HG02623 (cell line): ENCODE results near the gene OR56A4.
"Not testable (repeated sequence)": the region's sequence is repeated elsewhere in the genome, so short reads cannot be mapped to it uniquely, and the experiment has no call there.

ENCODE experiments used
- ATAC-seq: cut with Tn5 transposase; IDR thresholded peaks from one replicate; pipeline ENCODE4 v1.9.1; 2021; ENCODE audit warnings: moderate library complexity; ENCODE audit not compliant: unreplicated experiment

The OR56A4 gene

DNA sequence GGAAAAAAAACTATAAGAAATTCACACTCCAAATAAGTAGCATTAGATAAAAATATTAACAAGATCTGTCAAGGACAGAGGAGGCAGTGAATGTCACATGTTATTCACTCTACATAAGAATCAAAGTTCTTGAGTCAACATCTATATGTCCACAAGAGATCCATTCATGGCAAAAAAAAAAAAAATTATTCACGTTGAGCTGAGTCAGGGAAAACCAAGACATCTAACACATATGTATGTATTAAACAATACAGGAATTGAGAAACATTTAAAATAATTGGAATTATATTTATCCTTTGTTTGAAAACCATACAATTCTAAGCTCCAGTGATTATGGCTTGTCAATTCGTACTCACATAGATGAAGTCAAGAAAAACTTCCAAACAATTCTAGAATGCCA, 39.8 kb downstream of the OR56A4 start:
- no peak for ATAC-seq

DNA sequence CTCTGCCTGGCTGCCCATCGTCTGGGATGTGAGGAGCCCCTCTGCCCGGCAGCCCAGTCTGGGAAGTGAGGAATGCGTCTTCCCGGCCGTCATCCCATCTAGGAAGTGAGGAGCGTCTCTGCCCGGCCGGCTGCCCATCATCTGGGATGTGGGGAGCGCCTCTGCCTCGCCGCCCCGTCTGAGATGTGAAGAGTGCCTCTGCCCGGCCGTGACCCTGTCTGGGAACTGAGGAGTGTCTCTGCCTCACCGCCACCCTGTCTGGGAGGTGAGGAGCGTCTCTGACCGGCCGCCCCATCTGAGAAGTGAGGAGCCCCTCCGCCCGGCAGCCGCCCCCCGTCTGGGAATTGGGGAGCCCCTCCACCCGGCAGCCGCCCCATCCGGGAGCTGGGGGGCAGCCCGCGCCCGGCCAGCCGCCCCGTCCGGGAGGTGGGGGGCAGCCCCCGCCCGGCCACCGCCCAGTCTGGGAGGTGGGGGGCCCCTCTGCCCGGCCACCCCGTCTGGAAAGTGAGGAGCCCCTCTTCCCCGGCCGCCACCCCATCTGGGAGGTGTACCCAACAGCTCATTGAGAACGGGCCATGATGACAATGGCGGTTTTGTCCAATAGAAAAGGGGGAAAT, 45.9 kb downstream of the OR56A4 start:
- not testable (repeated sequence) for ATAC-seq

DNA sequence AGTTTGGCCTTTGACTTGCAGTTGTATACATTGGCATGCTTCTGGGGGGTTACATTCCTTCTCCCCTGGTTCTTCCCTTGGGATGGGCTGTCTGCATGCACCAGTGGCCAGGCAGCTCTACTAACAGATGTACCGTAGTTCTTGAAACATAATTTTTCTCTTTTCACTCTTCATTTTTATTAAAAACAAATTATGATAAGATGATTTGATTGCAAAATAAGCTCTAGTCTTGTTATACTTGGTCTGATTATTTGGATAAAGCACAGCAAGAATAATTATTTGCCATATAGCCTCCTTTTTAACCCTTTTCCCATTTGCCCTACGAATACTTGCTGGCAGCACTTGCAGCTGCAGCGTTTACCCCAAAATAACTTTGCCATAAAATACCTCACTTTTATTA, 51.2 kb downstream of the OR56A4 start:
- ATAC-seq, result no peak
